GM21529 (cell line): ENCODE results near the gene FBXW4.

Source experiments
- ATAC-seq: cut with Tn5 transposase; IDR thresholded peaks from one replicate; pipeline ENCODE4 v1.9.1; 2021; ENCODE audit not compliant: unreplicated experiment

Gene FBXW4

DNA sequence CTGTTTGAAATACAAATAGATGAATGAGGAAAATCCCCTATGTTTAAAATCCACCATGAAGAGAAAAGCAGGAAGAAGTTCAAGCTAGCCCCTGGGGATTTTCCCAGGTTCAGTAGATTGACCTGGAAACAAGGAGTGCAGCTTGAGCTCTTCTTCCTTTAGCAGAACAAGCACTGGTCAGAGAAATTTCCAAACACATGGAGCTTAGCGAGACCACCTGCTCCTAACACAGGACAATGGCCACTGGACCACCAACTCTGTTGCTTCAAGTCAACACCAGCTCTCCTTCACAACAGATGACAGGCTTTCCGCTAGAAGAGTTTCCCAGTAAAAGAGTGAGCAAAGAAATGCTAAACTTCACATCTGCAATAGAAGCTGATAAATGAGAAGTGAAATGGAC lies 9.4 kb upstream of the FBXW4 start:
- ATAC-seq = no peak

DNA sequence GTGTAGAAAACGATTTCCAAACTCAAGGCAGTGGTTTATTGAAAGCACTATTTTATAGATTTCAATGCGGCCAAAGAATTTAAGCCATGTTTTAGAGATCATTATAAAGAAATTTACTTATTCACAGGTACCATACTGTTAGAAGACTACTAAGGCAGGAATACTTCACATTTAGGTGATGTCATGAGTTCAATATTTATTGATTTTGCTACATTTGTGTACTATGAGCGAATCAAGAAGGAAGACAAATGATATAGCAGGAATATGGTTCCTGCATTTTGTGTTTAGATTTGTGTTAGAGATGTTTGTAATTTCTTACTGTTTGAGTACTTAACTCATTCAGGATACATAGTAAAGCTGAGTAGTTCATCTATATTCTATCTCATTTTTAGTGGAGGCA lies 1.7 kb upstream of the FBXW4 start:
- ATAC-seq = no peak

DNA sequence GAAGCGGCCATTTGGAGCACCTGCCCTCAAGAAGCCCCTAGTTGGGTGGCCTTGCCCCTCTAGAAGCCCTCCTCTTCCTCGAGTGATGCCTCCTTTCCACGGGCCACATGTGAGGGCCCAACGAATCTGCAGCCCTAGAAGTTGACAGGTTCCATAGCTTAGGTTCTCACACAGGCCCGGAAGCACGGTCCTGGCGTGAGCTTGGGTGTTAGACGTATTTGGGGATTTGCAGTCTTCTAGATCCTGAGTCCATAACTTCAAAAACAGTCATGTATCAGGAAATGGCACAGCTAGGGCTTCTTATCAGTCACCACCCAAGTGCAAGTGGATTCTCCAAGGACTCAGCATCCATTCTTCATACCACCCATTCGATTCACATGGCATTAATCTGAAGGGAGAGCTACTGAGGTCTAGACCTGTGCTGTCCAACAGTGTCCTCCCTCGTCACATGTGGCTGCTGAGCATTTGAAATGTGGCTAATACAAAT lies 477 bp upstream of the FBXW4 start:
- no peak for ATAC-seq

DNA sequence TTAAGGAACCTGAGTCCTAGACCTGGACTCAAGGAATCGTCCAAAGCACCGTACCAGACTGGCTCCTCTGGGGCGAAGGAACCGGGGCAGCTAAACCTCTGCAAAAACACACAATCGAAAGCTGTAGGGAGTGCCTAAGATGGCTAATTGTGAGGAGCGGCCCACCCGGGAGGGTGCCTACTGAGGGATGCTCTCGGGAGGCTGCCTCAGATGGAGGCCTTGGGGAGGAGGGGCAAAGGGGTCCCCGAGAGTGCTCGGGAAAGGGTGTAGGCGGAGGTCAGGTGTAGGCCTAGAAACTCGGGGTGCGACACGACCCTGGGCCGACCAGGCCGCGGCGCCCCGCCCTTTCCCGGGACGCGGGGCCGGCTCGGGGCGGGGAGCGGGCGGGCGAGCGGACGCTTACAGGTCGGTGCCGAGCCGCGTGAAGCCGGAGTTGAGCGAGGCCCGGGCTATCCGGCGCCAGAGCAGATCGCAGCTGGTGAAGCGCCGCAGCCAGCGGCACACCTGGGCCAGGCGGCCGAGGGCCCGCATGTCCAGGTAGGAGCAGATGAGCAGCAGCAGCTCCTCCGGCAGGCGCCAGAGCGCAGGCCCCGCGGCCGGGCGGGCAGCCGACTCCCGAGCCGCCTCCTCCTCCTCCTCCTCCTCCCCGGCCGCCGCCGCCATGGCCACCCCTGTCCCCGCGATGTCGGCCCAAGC lies 844 bp downstream of the FBXW4 start:
- peak; percentile 54 for ATAC-seq

DNA sequence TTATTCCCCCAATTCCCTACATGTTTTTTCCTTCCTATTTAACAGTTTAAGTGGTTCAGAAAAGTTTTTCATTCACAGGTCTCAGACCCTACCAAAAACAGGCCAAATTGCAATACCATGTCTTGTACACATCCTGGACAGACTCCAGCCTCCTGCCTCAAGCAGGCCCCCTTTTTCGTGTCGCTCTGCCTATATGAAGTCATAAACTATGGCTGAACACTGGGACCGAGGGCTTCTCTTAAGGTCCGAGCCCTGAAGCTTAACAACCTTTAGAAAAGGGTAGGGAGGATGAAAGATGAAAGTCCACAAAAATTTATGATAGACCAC lies 1.4 kb downstream of the FBXW4 start:
- peak; percentile 30 for ATAC-seq

DNA sequence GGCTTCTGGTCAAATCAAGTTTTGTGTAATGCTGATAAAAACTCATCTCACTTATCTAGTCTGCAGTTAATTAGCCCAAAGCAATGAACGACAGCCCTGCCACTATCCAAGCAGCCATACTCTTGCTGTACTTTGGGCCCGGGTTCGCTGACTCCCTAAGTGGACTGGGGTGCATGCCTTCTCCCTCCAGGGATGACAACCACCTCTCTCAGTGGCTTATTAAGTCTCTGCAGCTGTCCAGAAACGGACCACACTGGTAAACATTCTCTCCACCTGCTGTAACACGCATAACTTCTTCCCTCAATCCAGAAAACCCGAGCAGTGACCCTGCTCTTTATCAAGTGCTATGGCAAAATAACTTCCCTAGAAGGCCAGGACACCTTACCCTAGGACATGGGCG lies 3.9 kb downstream of the FBXW4 start:
- no peak for ATAC-seq

DNA sequence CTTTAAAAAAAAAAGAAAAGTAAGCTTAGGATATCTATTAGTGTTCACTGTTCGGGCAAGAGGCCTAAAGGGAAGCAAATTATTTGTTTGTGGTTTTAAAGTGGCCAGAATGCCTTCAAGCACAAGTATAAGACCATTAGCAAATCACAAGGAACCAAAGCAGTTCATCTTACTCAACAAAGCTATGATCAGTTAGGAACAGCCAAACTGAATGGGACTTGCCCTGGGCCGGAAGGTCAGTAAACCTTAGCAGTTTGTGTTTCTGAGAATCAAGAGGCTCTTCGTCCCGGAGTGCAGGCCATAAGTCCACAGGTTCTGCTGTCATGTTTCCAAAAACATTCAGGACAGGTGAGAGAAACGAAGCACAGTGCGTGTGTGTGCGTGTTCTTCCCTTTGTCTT lies 4.5 kb downstream of the FBXW4 start:
- no peak for ATAC-seq

DNA sequence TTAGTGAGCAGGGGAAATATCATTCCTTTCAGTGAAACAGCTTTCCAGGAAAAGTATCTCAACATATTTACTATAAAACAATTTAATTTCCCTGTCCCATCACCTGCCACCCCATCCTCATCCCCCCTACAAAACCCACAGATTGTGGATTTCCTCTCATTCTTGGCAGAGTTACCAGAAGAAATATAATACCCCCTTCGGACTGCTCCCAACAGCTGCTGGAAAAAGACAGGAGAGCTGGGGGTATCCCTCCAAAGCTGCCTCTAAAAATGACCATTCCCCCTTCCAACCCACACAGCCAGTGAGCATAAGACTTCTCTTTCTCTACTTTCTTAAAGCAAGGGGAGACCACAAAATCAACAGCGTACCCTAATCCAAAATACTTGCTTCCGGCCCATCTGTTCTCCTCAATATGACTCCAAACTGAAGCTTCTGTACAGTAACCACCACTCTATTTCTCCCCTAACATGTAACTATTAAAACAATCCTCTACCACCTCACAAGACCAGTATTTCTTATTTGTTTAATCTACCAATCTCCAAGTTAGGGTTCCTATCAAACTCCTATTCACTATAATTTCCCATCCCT lies 7.8 kb downstream of the FBXW4 start:
- ATAC-seq = no peak

DNA sequence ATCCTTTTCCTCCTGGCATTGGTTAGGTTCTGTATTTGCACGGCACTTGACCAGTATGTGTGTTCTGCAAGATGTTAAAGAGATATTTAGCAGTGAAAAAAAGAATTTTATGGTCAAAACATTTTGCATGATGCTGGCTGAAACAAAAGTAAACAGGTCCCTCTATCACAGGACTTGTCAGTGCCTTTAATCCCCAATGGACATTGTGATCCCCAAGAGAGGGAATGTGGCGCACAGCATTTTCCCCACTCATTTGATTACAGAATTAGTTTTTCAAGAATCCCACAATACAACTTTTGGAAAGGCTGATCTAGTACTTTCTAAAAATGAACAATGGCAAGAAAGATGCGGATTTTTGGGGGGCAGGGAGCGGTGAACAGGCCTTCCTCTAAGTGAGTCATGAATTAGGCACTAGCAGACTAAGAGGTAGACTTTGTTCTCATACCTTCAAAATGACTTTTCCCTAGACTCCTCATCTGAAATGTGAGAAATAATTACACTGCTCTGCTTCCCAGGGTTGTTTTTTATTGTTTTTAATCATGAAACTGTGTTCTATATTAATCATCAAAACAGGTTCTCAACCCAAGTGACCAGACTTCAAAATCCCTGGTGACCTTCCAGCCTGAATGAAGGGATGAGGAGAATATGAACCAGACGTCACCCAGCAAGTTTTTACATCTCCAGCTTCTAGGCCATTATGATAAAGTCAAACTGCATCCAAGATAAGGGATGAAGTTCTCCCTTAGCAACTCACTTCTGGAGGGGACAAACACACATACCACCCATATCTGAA lies 8.6 kb downstream of the FBXW4 start:
- no peak for ATAC-seq

DNA sequence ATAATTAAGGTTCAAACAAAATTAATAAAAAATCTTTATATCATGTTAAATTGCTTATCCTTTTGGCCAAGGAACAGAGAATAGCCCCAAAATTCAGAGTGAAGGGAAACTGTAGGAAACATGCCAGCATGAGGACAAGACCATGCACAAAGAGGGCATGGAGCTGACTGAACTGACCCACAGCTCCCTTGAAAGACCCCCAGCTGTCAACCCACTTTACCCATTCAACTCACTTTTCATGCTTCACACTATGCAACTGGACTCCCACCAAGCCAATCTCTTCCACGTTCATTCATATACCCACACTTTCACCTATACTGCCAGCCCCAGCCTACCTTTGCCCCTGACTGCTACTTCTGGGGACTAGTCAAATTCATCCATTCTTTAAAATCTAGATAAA lies 10.2 kb downstream of the FBXW4 start:
- ATAC-seq = no peak

DNA sequence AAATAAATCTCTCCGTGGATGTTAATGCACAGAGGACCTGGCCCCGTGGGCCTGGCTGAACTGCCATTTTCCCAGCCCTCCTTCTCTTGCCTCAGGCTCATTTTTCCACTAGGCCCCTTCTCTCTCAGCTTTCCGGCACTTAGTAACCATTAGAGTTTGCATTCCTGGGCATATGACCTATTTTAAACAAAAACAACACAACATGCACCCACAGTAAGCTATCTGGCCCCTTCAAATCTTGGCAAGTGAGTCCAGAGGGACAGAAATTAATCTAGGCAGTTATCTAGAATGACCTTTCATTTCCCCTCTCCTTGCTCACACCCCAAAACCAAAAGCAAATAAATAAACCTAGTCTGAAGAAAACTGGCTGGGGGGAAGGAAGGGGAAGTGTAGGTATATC lies 11.7 kb downstream of the FBXW4 start:
- no peak for ATAC-seq

DNA sequence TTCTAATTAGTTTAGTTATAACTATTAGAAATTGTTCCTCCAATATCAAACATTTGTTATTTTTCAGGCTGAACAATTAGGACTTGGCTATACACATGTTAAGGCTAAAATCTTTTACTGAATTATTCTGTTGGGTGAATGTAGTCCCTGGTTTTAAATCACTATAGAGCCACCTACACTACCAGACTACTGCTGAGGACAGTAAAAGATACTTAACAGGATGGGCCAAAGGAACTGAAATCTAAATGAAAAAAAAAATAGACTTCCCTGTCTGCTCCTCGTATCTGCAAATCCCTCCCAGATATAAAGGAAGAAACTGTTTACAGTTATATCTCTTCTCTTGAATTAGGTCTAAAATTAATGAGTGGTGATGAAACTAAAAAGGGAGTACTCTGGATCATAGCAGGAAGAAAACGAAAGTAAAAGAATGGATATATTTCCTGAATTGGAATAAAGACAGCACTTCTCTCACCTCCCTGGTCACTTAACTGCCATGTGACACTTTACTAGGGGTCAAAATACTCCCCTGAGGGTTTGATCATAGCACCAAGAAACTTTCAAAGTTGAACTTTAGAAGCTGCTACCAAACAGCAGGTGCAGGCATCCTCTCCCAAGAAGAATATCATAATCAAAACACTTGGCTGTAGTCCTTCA lies 12.7 kb downstream of the FBXW4 start:
- ATAC-seq = no peak

DNA sequence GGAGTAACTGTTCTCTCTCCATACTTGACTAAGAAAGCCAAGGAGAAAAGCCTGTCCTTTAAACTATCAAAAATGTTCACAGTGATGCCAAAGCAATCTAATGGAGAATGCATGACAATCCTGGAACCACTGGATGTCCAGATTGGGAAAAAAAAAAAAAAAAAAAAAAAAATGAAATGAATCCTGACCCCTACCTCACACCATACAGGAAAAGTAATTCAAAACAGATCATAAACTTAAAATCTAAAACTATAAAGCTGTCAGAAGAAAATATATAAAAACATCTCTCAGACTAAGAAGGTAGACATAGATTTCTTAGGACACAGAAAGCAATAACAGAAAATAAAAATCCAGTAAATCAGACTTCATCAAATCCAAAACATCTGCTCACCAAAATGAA lies 18.4 kb downstream of the FBXW4 start:
- ATAC-seq = no peak

DNA sequence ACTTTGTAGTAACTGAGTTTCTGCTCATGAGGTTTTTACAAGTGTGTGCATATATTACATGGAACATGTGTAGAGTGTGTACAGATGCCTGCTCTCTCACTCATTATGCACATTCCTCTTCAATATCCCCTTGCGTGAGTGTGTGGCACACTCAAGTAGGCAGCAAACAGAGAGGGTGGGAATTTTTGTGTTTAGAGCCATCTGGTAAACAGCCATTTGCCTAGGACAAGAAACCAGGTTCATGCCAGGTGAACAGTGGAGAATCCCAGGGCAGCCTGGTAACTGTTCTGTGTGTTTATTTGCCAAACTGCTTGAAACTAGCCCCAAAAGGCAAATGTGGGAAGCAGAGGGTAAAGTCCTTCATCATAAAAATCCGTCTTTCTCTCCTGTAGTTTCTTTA lies 19.9 kb downstream of the FBXW4 start:
- ATAC-seq = no peak

DNA sequence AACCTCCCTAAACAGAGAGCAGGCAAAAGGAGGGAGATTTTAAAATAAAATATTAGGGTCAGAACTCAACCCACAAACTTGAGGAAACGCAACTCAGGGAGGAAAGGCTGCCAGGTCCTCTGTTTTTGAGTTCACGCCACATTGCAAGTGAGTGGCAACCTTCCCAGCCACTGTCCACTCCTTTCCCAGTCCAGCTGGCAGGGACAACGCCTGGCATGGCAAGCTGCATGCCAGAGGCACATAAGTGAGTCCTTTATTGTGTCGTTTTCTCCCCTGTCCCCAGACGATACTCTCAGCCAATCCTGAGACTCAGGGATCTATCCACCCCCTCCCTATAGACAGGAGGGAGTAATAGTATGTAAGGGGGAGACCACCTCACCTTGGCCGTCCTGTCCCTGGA lies 22.4 kb downstream of the FBXW4 start:
- ATAC-seq = no peak

DNA sequence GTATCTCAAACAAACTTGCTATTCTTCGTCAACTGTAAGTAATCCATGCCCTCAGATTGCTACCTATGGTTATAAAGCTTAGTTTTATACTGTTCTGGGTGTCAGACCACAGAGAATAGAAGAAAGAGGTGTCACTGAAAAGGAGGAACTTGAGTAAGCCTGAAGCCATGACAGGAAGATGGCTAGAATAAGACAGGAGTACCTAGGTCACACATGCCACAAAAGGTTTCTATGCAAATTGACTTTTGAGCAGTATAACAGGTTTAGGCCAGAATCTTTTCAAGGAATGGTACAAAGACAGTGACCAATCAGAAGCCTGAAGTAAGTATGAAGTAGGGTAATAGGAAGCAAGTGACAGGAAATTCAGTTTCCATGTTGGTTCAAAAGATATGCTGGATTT lies 23.5 kb downstream of the FBXW4 start:
- peak; percentile 59 for ATAC-seq

DNA sequence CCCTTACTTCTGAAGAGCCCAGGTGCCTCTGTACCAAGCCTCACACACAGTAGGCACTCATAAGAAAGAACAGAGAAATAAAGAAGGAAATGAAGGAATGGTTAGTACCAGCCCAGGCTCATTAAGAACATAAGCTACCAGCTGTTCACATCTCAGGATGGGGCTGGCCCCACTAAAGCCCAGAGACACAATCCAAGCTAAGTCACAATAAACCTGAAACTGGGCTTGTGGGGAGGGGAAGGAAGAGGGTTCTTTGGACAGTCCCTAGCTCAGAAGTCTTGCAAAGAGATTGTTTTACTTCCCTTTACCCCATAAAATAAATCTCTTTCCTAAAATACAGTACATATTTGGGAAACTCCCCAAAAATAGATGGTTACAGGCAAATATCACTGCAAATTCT lies 24.3 kb downstream of the FBXW4 start:
- ATAC-seq = no peak

DNA sequence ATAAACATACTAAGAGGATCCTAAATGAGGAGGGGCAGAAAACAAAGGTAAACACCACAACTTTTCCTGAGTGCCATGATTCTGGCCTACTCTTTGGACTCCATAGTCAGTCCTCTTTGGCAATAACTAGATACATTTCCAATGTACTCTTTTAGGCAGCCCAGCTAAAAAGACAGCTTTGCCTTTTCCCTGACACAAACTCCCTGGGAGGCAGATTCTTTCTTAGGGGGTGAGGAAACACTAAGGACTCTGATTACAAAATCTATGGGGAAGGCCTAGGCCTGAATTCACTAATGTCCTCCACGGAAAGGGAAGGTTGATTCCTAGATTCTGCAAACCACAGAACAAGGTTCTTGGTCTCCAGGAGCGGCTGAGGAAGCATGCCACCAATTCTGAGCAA lies 25.8 kb downstream of the FBXW4 start:
- ATAC-seq = no peak

DNA sequence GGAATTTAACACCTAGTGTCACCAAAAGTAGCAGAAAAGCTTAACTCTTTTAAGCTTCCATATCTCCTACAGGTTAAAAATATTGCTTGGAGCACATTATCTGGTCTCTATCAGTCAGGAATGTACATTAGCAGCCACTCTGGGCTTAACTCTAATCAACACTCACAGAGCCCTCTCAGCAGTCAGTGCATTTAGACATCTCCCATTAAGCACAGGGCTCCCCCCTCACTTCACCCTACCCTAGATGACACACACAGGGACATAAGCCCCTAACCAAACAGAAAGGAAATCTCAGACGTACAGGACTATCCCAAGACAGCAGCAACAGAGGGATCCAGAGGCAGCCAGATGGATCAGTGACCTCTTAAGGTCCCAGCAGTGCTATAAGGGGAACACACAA lies 26.4 kb downstream of the FBXW4 start:
- ATAC-seq = no peak

DNA sequence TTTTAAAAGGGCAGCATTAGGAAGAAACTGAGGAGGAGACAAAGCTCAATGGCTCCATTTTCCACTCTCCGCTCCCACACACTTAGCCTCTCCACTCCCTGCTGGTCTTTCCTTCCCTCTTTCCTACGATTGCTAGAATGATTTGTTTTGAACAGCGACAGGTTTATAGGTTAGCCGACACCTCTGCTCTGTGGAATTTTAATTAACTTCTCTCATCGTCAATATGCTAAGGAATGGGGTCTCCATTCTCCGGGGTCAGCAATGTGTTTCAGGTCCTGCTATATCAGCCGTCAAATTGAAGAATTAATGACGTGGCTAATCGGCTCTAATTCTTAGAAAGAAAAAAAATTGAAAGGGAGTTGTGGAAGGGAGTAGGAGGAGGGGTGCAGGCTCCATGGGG lies 28.9 kb downstream of the FBXW4 start:
- ATAC-seq = no peak

DNA sequence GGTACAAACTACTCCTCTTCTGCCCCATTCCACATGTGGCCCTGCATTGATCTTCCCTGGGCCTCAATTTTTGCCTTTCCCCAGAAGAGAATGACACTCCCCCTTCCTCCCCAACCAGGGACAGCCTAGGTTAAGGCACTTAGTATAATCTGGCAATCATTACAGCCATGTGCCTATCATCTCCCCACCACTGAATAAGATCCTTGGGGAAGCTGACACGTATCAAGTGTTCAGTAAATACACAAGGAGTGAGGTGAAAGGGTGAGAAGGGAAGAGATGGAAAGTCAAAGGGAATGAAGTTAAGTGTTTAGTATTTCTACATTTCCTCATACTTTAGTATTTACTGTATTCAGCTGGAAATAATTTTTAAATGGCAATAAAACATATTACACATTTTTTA lies 31.9 kb downstream of the FBXW4 start:
- no peak for ATAC-seq

DNA sequence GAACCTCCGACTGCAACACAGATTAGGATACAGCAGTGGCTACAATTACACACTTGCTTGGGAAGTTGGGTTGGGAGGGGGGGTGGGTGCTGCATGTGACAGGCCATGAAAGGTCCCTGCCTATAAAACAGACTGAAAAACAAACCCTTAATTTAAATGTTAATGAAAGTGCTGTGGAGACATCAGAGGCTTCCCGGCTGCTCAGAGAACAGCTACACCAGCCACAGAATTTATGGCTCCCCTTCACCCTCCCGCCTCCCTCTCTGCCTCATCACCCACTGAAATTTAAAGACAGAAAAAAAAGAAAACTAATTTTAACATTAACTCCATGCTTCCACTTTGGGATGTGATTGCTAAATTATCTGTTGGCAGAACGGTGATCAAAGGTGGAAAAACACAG lies 34.7 kb downstream of the FBXW4 start:
- no peak for ATAC-seq
